Ishikawa (cell line): ENCODE results near the gene ZFR.

Experiments
- CEBPB ChIP-seq: IDR thresholded peaks from 2 replicates; pipeline ENCODE4 v1.6.1; 2012
- CREB1 ChIP-seq: IDR thresholded peaks from 2 replicates; pipeline ENCODE4 v1.6.1; 2012; ENCODE audit warnings: low read depth
- EP300 ChIP-seq: IDR thresholded peaks from 2 replicates; pipeline ENCODE4 v1.6.1; 2012; ENCODE audit warnings: borderline replicate concordance
- FOXM1 ChIP-seq: IDR thresholded peaks from 2 replicates; pipeline ENCODE4 v1.6.1; 2012; ENCODE audit warnings: low read depth, borderline replicate concordance
- RAD21 ChIP-seq: IDR thresholded peaks from 2 replicates; pipeline ENCODE4 v1.6.1; 2012; ENCODE audit warnings: low read depth
- TAF1 ChIP-seq: IDR thresholded peaks from 2 replicates; pipeline ENCODE4 v1.6.1; 2012; ENCODE audit warnings: low read depth, mild to moderate bottlenecking
- TCF12 ChIP-seq: IDR thresholded peaks from 2 replicates; pipeline ENCODE4 v1.6.1; 2012; ENCODE audit warnings: low read depth
- TEAD4 ChIP-seq: IDR thresholded peaks from 2 replicates; pipeline ENCODE4 v1.6.1; 2012
- YY1 ChIP-seq: IDR thresholded peaks from 2 replicates; pipeline ENCODE4 v1.6.1; 2012; ENCODE audit warnings: low read depth
- TF ChIP-seq, protein P1 (sequence below): IDR thresholded peaks from 2 replicates; pipeline ENCODE4 v1.6.1; 2012
- TF ChIP-seq, protein P2 (sequence below): IDR thresholded peaks from 2 replicates; pipeline ENCODE4 v1.6.1; 2012; ENCODE audit warnings: low read depth, mild to moderate bottlenecking

DNA sequence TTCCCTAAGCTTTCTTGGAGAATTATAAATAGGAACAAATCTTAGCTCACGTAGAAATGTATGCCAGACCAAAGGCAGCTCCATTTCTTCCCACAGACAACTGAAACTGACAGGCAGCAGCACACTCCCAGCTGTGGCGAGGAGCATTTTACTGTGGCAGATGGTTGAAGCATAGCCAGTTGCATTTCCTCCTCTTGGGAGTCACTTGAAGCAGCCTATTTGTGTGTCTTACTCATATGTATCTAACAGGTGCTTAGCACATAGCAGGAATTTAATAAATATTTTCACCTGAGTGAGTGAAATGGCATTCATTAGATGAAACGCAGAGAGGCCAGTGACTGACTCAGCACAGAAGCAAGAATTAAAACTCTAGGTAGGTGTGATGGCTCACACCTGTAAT is 119.5 kb downstream of the ZFR start:
- TF ChIP-seq RAD21 (no peak), CEBPB (no peak), YY1 (no peak), EP300 (no peak), TEAD4 (no peak), CREB1 (no peak), FOXM1 (no peak), TCF12 (no peak), TAF1 (no peak)
- TF ChIP-seq, protein P1, sequence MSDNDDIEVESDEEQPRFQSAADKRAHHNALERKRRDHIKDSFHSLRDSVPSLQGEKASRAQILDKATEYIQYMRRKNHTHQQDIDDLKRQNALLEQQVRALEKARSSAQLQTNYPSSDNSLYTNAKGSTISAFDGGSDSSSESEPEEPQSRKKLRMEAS = no peak
- TF ChIP-seq, protein P2, sequence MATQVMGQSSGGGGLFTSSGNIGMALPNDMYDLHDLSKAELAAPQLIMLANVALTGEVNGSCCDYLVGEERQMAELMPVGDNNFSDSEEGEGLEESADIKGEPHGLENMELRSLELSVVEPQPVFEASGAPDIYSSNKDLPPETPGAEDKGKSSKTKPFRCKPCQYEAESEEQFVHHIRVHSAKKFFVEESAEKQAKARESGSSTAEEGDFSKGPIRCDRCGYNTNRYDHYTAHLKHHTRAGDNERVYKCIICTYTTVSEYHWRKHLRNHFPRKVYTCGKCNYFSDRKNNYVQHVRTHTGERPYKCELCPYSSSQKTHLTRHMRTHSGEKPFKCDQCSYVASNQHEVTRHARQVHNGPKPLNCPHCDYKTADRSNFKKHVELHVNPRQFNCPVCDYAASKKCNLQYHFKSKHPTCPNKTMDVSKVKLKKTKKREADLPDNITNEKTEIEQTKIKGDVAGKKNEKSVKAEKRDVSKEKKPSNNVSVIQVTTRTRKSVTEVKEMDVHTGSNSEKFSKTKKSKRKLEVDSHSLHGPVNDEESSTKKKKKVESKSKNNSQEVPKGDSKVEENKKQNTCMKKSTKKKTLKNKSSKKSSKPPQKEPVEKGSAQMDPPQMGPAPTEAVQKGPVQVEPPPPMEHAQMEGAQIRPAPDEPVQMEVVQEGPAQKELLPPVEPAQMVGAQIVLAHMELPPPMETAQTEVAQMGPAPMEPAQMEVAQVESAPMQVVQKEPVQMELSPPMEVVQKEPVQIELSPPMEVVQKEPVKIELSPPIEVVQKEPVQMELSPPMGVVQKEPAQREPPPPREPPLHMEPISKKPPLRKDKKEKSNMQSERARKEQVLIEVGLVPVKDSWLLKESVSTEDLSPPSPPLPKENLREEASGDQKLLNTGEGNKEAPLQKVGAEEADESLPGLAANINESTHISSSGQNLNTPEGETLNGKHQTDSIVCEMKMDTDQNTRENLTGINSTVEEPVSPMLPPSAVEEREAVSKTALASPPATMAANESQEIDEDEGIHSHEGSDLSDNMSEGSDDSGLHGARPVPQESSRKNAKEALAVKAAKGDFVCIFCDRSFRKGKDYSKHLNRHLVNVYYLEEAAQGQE = no peak
